NCI-H510A treated with DMSO at 0.1 percent for 48 hours (cell line): ENCODE data around the gene PTPRB.
A peak's percentile ranks its signal among the peaks of the same experiment; 100 is the strongest.
"Not testable (repeated sequence)": the region's sequence is repeated elsewhere in the genome, so short reads cannot be mapped to it uniquely, and the experiment has no call there.

Experiments
- DNase-seq: peaks from one replicate; lab custom pipeline; 2025; lab: John Stamatoyannopoulos, UW

PTPRB gene

DNA sequence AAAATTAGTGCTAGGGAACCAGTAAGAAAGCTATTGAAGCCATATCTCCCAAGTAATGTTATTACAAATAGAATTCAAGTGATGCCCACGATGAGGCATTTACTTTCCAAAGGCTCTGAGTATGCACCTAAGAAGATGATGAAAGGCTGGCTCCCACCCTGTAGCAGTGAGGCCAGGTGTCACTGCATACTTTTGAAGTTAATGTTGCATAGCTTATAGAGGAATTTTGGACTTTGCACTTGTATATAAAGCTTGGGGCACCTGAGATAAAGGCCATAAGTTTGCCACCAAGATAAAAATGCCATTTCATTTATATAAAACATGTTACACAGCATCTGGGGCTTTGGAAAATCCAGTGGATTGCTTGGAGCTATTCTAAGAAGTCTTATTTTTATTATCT, 96.2 kb downstream of the PTPRB start:
- no peak for DNase-seq

DNA sequence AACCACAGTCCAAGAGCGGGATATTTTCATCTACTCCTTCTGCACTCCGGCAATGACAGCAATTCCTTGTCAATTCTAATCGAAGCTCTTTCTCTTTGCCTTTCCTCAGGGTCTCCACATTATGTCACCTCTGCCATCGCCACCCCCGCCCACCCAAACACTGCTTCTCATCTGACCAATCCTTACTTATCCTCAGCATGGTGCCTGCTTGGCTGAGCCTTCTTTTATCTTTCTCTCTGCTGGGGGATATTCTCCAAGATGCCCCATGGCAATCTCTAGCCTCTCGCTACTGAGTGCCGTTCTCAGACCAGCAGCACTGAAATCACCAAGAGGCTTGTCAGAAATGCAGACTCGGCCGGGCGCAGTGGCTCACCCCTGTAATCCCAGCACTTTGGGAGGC, 100.6 kb downstream of the PTPRB start:
- DNase-seq = no peak

DNA sequence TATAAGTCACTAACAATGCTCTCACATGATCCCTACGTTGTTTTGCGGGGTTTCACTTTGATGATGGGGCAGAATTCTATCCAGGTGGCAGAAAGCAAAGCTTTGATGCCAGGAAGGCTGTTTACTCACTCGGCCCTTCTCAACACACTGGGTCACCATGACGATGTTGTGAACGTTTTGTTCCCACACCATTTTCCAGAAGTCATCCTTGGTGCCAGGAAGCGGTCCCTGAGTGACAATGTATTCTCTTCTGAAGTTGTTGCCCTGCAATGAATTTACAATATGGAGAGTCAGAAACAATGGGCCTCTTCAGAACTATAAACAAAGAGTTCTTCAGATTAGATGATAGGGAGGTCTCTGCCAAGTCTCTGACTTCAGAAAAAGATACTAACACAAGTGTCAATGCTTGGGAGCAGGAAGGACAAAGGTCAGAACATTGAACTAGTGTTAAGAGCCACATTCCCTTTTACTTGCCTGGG, 101.3 kb downstream of the PTPRB start:
- peak; percentile 14 for DNase-seq

DNA sequence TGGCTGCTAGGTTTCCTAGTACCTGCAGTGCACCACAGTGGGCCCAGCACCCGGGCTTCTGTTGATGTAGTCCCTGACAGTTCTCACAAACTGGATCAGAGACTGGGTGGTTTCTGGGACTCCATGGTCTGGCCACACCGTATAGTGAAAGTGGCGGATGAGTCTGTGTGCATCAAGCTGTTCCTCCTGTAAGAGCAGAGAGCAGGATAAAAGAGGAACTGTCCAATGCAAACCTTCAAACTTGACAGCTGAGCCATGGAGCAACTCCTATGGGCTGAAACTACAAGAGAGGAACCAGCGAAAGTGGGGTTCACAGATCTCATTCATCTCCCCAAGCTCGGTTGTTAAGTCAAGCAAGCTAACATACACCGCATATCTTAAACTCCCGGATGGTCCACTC, 102.8 kb downstream of the PTPRB start:
- no peak for DNase-seq

DNA sequence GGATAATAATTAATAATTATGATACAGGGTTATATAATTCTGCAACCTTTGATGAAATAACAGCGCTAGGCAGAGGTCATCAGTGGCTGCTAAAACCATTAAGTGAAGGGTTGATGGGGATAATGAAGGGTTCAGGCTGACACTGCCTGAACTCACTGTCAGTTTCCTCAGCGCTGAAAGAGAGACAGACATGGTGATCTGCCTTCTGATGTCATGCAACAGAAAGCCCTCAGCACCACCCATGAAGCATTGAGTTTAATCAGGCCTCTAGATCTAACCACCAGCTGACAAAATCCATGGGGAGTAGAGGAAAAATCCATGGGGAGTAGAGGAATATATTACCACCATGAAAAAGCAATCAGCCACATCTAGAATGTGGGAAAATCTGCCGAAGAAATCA, 107.6 kb downstream of the PTPRB start:
- DNase-seq = no peak

DNA sequence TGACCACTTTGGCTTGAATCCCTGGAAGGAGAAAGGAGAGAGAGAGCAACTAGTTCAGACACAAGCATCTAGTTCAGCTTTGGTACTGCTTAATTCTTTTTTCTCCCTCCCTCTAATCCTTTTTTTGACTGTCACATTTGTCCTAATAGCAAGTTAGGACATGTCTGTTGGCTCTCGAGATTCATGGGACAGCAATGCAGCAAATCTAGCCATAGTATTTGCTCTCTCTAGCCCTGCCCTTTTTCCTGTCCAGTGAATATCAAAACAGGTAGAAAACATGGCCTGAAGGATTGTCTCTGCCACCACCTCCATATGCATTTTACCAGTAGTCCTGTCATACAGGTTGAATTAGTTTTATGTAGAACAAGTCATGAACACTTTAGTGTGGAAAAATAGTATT, 116.4 kb downstream of the PTPRB start:
- no peak for DNase-seq

DNA sequence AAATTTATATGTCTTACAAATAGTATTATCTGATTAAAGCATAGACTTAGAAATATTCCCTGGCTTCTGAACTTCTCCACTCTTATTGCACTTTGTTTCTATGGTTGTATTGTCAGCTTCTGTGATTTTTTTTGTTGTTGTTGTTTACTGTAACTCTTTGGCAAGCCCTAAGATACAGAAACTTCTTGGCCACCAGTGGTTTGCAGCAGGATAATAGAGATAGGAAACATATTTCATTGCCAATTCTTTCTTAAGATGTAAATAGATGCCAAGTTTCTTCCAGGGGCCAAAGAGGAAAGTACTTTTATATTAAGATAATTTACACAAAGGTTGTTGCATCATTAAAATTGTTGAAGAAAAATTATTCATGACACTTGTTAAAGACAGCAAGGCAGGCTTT, 123.8 kb downstream of the PTPRB start:
- no peak for DNase-seq

DNA sequence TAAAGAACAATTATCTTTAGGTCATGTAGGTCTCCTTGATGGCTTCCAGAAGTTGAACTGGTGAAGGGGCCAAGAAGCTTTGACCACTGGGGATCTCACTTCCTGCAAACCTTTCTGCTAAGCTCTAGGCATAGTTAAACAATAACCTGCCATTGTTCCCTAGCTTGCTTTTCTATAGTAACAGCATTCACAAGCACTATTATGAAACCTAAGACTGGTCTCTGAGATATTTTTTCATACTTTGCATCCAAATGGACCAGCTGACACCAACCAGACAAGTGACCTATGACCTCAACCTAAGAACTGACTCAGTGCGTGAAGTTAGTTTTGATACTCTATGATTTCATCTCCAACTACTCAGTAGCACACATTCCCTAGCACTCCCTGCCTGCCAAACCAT, 129.1 kb downstream of the PTPRB start:
- no peak for DNase-seq

DNA sequence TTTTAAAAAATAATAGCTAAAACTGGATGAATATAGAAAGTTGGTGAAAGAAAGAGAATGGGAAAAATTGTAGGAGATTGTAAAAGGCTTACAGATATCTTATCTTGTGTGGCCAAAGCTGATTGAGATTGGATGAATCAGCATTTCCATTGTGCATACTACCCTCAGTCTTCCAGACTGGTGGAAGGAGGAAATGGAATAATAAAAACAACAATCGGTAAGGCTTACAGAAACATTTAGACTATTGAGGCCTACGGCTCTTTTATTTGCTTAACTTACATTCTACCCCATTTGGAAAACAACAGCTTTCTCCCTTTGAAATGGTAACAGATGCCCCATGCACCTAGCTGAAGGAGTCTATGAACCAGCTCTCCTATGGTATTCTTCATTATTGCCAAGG, 129.8 kb downstream of the PTPRB start:
- no peak for DNase-seq

DNA sequence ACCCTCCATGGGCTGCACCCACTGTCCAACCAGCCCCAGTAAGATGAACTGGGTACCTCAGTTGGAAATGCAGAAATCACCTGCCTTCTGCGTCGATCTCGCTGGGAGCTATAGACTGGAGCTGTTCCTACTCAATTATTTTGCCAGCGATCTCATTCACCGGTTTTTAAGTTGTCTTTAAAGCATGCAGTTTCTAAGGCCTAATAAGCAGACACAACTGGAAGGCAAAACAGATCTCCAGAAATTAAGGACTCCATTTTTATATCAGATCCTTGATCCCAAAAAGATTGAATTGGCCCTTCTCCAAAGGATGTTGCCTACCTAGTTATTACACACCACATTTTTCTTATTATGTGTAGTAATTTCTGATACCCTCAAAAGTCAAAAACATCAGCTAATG, 139.7 kb downstream of the PTPRB start:
- DNase-seq = no peak

DNA sequence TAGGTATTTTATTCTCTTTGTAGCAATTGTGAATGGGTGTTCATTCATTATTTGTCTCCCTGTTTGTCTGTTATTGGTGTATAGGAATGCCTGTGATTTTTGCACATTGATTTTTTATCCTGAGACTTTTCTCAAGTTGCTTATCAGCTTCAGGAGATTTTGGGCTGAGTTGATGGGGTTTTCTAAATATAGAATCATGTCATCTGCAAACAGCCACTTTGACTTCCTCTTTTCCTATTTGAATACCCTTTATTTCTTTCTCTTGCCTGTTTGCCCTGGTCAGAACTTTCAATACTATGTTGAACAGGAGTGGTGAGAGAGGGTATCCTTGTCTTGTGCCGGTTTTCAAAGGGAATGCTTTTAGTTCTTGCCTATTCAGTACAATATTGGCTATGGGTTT, 144.3 kb downstream of the PTPRB start:
- not testable (repeated sequence) for DNase-seq

DNA sequence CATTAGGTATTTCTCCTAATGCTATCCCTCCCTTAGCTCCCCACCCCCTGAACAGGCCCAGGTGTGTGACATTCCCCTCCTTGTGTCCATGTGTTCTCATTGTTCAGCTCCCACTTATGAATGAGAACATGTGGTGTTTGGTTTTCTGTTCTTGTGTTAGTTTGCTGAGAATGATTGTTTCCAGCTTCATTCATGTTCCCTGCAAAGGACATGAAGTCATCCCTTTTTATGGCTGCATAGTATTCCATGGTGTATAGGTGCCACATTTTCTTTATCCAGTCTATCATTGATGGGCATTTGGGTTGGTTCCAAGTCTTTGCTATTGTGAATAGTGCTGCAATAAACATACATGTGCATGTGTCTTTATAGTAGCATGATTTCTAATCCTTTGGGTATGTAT, 146.3 kb downstream of the PTPRB start:
- DNase-seq = not testable (repeated sequence)

DNA sequence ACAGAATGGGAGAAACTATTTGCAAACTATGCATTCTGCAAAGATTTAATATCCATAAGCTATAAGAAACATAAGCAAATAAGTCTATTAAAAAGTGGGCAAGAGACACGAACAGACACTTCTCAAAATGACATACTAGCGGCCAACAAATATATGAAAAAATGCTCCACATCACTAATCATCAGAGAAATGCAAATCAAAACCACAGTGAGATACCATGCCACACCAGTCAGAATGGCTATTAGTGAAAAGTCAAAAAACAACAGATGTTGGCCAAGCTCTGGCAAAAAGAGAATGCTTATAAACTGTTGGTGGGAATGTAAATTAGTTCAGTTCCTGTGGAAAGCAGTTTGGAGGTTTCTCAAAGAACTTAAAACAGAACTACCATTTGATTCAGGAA, 149.8 kb downstream of the PTPRB start:
- DNase-seq = no peak

DNA sequence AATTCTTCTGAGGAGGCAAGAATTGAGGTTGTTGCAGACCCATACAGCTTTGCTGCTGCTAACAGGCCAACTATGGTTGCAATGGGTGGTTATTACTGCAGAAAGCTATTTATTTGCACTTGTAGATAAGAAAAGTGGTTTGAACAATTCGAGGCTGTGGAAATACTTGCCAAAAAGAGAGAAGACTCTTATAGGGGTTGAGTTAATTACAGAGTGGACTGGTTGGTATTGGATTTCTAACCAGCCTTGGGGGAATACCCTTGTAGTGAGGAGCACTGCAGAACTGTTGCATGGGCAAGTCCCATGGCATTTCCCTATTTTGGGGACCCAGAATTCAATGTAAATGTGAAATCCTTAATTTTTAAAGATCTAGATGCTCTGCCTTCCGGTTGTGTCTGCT, 150.6 kb downstream of the PTPRB start:
- DNase-seq = no peak

DNA sequence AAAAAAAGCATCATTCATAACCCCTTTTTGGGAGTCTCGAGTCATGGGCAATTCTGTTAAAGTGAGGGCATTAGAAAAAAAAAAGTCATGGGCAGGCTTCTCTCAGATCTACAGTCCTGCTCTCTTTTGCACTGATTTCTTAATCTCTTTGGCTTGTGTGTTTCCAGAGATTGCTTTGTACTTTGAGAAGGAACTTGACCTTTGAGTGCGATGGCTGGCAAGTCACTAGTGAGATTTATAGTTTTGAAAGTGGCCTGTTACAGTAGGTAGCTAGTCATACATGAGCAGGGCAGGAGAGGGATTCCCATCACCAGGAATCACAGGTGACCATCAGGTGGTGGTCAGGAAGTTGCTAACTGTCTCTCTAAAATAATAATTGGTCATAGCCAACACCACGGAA, 151.5 kb downstream of the PTPRB start:
- DNase-seq = no peak

DNA sequence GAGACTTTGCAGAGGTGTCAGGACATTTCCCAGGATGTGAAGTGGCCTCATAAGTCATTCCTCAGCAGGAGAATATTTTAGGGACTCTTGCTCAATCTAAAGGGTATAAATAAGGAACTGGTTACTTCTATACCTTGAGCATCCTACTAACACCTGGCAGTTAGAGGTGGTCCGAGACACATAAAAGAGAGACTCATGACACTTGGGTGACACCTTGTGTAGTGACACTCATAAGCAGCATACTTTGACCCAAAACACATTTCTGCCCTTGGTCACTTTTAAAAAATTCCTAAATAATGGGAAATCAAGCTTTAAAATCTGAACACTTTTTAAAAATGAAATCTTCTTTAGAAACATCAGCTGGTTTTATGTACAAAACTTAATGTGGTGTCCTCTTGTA, 152.8 kb downstream of the PTPRB start:
- DNase-seq = no peak

DNA sequence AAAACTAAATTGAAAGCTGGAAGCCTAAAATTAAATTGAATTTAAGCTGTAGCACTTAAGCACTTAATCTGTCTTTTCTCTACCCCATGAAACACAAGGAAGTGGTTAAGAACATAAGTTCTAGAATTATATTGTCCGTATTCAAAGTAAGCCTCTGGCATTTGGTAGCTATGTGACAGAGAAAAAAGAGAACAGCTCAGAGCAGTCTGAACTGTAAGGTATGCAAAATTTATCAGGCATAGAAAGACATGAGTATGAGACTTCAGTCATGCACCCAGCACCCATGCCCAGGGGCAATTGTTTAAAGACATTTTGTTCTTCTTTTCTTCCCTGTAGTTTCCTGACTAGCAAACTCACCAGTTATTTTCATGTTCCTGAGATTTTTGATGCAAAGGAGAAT, 154.5 kb downstream of the PTPRB start:
- no peak for DNase-seq

DNA sequence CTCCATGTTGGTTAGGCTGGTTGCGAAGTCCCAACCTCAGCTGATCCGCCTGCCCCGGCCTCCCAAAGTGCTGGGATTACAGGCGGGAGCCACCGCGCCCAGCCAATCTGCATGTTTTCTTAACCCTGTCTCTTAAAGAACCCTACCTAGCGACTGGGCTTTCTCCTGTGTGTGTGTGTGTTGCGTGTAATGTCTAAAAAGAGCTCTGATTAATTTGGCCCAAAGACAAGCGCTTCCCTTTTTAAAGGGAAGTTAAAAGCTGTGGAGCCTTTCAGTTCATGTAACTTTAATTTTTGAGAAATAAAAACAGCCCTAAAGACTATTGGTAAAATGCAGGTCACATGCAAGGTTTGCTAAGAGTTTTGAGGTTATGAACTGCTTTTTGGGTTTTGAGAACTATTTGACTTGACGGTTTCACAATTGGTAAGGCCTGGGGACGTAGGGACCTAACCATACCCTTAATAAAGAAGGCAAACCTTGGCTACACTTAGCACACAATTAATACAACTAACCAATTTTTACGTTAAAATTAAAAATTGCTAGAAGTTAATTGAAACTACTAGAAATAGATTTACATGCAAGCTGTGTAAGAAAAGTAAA, 167.9 kb downstream of the PTPRB start:
- no peak for DNase-seq

DNA sequence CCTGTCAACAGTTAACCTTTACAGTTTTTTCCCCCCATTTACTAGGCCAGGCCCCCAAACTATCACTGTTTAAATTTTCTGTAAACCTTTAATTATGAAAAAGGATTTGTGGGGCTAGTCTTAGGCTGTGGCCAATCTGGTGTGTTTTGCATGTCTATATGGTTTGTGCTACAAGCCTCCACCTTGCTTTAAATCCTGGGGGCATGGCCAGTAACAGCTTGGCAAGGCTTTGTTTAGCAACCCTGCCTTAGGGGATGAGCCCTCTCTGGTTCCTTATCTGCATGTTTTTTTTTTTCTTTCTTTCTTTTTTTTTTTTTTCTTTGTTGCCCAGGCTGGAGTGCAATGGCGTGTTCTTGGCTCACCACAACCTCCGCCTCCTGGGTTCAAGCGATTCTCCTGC, 168.5 kb downstream of the PTPRB start:
- no peak for DNase-seq

DNA sequence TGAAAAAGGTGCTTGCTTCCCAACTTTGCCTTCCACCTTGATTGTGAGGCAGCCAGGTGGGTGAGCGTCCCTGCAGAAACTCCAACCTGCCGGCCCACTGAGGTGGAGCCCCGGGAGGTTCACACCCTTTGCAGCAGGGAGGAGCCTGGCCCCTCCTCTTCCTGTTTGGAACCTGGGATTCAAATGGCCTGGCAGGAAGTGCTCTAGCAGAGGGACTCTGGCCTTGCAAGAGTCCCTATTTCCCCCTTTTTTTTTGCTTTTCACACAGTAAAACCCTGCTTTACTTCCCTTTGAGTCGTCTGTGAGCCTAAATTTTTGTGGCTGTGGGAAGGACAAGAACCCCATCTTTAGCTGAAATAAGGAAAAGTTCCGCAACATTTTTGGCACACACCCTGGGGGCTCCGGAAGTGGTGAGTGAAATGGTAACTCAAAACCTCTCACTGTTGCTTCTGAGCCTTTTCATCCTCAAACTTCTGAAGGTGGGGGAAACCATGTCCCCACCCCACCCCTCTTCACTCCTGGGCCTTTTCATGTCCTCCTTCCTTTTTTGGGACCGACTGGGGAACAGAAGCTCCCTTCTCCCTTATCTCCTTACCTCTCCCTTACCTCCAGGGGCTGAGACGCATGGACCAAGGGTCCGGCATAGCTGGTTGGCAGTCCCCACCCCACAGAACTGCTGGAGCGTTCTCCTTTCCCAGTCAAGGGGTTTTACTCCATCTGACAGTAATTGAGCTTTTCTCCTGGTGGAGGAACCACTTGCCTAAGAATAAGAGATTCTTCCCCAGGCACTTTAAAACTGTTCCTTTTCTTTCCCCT, 169.1 kb downstream of the PTPRB start:
- no peak for DNase-seq

DNA sequence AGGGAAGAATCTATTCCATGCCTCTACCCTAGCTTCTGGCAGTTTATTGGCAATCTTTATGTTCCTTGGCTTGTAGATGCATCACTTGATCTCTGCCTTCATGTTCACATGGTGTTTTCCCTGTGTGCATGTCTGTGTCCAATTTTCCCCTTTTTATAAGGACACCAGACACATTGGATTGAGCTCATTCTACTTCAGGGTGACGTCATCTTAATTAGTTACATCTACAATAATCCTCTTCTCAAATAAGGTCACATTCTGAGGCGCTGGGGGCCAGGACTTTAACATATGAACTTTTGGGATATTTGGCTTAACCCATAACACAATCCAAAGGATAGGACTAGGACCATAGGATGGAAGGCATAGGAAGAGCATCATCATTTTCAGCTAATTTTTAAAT, 169.8 kb downstream of the PTPRB start:
- DNase-seq = no peak

DNA sequence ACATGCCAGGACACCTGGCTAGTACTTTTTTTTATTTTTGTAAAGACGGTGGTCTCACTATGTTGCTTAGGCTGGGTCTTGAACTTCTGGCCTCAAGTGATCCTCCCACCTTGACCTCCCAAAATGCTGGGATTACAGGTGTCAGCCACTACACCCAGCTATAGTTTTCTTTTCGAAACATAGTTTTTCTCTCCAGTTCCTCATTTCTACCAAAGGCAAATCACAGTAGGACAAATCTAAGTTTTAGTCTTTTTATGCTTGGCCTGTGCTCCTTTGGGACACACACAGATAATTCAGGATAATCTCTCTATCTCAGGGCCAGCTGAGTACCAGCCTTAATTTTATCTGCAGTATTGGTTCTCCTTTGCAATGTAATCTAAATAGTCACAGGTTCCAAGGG, 170.5 kb downstream of the PTPRB start:
- DNase-seq = no peak
